Neural cell (in vitro differentiated cells): Measurements from ENCODE around the gene C12orf75. TPM values are rescaled to one million over a fixed set of nuclear protein-coding genes. Genes with fewer than 3 reads are reported as not detected.

Source experiments
- H2AFZ ChIP-seq: fragments of 200-600, 300-800 bp; sonication (generic), shearing (Covaris generic); 2 replicates; pipeline ENCODE4 v1.6.0; 2014; ENCODE audit warnings: low read depth, mild to moderate bottlenecking, antibody characterized with exemption, low read length, moderate library complexity
- H3F3A ChIP-seq: fragments of 200-600 bp; shearing (Covaris generic); 2 replicates; pipeline ENCODE4 v1.6.1; 2016; ENCODE audit warnings: mild to moderate bottlenecking, moderate library complexity, mixed read lengths, antibody characterized with exemption, low read length; ENCODE audit not compliant: insufficient read depth, poor library complexity, severe bottlenecking
- H3K27ac ChIP-seq: fragments of 200-600, 300-800 bp; sonication (generic), shearing (Covaris generic); 2 replicates; pipeline ENCODE4 v1.5.1; 2014; ENCODE audit warnings: mild to moderate bottlenecking, low read length, moderate library complexity
- H3K27me3 ChIP-seq: fragments of 300-800, 200-600 bp; sonication (generic), shearing (Covaris generic); 2 replicates; pipeline ENCODE4 v1.6.0; 2014; ENCODE audit warnings: mild to moderate bottlenecking, low read depth, low read length, moderate library complexity; ENCODE audit not compliant: insufficient read depth
- H3K36me3 ChIP-seq: fragments of 300-800, 200-600 bp; sonication (generic), shearing (Covaris generic); 2 replicates; pipeline ENCODE4 v1.5.1; 2014; ENCODE audit warnings: mild to moderate bottlenecking, antibody characterized with exemption, low read length, moderate library complexity; ENCODE audit not compliant: insufficient read depth
- H3K4me2 ChIP-seq: fragments of 300-800, 200-600 bp; sonication (generic), shearing (Covaris generic); 2 replicates; pipeline ENCODE4 v1.6.0; 2014; ENCODE audit warnings: mild to moderate bottlenecking, low read length
- H3K4me3 ChIP-seq: fragments of 300-800, 200-600 bp; sonication (generic), shearing (Covaris generic); 2 replicates; pipeline ENCODE4 v1.5.1; 2014; ENCODE audit warnings: mild to moderate bottlenecking, low read length, moderate library complexity
- H3K79me2 ChIP-seq: fragments of 200-600 bp; shearing (Covaris generic); replicated peaks from 2 replicates; pipeline ENCODE4 v1.6.0; 2014; ENCODE audit warnings: mild to moderate bottlenecking, low read length, moderate library complexity; ENCODE audit not compliant: insufficient read depth
- H3K9ac ChIP-seq: fragments of 300-800, 200-600 bp; sonication (generic), shearing (Covaris generic); 2 replicates; pipeline ENCODE4 v1.6.1; 2016; ENCODE audit warnings: mild to moderate bottlenecking, low read length, mixed read lengths
- H3K9me2 ChIP-seq: fragments of 200-600 bp; shearing (Covaris generic); 2 replicates; pipeline ENCODE4 v1.6.1; 2016; ENCODE audit warnings: mild to moderate bottlenecking, low read length, mixed read lengths; ENCODE audit not compliant: insufficient read depth
- H3K9me3 ChIP-seq: fragments of 200-600, 300-800 bp; sonication (generic), shearing (Covaris generic); 2 replicates; pipeline ENCODE4 v1.6.1; 2016; ENCODE audit warnings: mild to moderate bottlenecking, mixed run types, low read length, moderate library complexity, mixed read lengths
- H4K20me1 ChIP-seq: fragments of 200-600 bp; shearing (Covaris generic); 2 replicates; pipeline ENCODE4 v1.6.1; 2016; ENCODE audit warnings: mild to moderate bottlenecking, mixed run types; ENCODE audit not compliant: insufficient read depth
- EP300 ChIP-seq: fragments of 450-650 bp; conservative IDR thresholded peaks from 2 replicates; pipeline ENCODE4 v1.6.1; 2014; ENCODE audit warnings: antibody characterized with exemption, mild to moderate bottlenecking, moderate library complexity; ENCODE audit not compliant: poor library complexity, severe bottlenecking
- EZH2 ChIP-seq: fragments of 200-600, 300-800 bp; shearing (Covaris generic), sonication (generic); IDR thresholded peaks from 2 replicates; pipeline ENCODE4 v1.6.1; 2014; ENCODE audit warnings: antibody characterized with exemption, low read length, borderline replicate concordance, mild to moderate bottlenecking; ENCODE audit not compliant: insufficient read depth, poor library complexity, severe bottlenecking
- MXI1 ChIP-seq: fragments of 450-650 bp; conservative IDR thresholded peaks from 2 replicates; pipeline ENCODE4 v1.6.1; 2014; ENCODE audit warnings: antibody characterized with exemption, mild to moderate bottlenecking; ENCODE audit not compliant: poor library complexity, severe bottlenecking
- POLR2AphosphoS5 ChIP-seq: IDR thresholded peaks from 2 replicates; pipeline ENCODE4 v1.6.1; 2012
- RAD21 ChIP-seq: fragments of 450-650 bp; conservative IDR thresholded peaks from 2 replicates; pipeline ENCODE4 v1.6.1; 2014; ENCODE audit warnings: antibody characterized with exemption, mild to moderate bottlenecking, moderate library complexity
- SMC3 ChIP-seq: fragments of 450-650 bp; conservative IDR thresholded peaks from 2 replicates; pipeline ENCODE4 v1.6.1; 2014; ENCODE audit warnings: antibody characterized with exemption, mild to moderate bottlenecking, moderate library complexity; ENCODE audit not compliant: poor library complexity
- TAF1 ChIP-seq: IDR thresholded peaks from 2 replicates; pipeline ENCODE4 v1.6.1; 2012; ENCODE audit warnings: low read depth
- polyA plus RNA-seq: library from polyadenylated mRNA; depleted of rRNA; stranded (reverse); fragments of >200 nt; gene quantifications from 2 replicates; pipeline ENCODE4 v1.2.3, GENCODE V29; 2014
- TF ChIP-seq, protein P1 (sequence below): IDR thresholded peaks from 2 replicates; pipeline ENCODE4 v1.6.1; 2012; ENCODE audit warnings: borderline replicate concordance
- TF ChIP-seq, protein P2 (sequence below): fragments of 450-650 bp; IDR thresholded peaks from 2 replicates; pipeline ENCODE4 v1.5.1; 2014; ENCODE audit warnings: antibody characterized with exemption, mild to moderate bottlenecking, moderate library complexity; ENCODE audit not compliant: poor library complexity, severe bottlenecking

Gene C12orf75
- polyA plus RNA-seq, 1 donor from 2014 or later, result 25.2 TPM

DNA sequence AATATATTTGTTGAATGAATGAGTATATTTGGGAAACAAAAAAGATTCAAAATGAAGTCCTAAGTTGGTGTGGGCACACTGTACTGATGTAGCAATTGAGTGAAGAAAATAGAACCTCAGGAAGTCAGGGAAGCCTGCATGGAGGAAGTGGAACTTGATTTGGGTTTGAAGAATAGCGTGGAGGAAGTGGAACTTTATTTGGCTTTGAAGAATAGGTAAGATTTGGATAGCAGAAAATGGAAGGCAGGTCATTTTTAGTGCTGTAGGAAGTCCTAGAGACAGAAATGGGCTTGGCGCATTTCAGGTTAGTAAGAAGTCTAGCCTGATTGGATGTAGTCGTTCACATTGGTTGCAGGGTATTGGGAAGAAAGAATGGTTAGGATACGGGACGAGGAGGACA is 5.4 kb downstream of the C12orf75 start:
- H3K27me3 ChIP-seq, result no peaks in the 10 kb centered on the region
- peaks cover 32% of the 10 kb centered on the region for H3K79me2 ChIP-seq
- no peak overlapping the region for H3K4me2 ChIP-seq
- no peaks in the 10 kb centered on the region for H3K36me3 ChIP-seq
- H4K20me1 ChIP-seq, result no peaks in the 10 kb centered on the region
- no peak for TF ChIP-seq RAD21
- no peak for TF ChIP-seq SMC3
- TF ChIP-seq, protein P1, sequence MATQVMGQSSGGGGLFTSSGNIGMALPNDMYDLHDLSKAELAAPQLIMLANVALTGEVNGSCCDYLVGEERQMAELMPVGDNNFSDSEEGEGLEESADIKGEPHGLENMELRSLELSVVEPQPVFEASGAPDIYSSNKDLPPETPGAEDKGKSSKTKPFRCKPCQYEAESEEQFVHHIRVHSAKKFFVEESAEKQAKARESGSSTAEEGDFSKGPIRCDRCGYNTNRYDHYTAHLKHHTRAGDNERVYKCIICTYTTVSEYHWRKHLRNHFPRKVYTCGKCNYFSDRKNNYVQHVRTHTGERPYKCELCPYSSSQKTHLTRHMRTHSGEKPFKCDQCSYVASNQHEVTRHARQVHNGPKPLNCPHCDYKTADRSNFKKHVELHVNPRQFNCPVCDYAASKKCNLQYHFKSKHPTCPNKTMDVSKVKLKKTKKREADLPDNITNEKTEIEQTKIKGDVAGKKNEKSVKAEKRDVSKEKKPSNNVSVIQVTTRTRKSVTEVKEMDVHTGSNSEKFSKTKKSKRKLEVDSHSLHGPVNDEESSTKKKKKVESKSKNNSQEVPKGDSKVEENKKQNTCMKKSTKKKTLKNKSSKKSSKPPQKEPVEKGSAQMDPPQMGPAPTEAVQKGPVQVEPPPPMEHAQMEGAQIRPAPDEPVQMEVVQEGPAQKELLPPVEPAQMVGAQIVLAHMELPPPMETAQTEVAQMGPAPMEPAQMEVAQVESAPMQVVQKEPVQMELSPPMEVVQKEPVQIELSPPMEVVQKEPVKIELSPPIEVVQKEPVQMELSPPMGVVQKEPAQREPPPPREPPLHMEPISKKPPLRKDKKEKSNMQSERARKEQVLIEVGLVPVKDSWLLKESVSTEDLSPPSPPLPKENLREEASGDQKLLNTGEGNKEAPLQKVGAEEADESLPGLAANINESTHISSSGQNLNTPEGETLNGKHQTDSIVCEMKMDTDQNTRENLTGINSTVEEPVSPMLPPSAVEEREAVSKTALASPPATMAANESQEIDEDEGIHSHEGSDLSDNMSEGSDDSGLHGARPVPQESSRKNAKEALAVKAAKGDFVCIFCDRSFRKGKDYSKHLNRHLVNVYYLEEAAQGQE, result no peak
- no peak for TF ChIP-seq EP300
- no peak for TF ChIP-seq POLR2AphosphoS5
- TF ChIP-seq EZH2, result no peak
- TF ChIP-seq TAF1, result no peak
- TF ChIP-seq, protein P2, sequence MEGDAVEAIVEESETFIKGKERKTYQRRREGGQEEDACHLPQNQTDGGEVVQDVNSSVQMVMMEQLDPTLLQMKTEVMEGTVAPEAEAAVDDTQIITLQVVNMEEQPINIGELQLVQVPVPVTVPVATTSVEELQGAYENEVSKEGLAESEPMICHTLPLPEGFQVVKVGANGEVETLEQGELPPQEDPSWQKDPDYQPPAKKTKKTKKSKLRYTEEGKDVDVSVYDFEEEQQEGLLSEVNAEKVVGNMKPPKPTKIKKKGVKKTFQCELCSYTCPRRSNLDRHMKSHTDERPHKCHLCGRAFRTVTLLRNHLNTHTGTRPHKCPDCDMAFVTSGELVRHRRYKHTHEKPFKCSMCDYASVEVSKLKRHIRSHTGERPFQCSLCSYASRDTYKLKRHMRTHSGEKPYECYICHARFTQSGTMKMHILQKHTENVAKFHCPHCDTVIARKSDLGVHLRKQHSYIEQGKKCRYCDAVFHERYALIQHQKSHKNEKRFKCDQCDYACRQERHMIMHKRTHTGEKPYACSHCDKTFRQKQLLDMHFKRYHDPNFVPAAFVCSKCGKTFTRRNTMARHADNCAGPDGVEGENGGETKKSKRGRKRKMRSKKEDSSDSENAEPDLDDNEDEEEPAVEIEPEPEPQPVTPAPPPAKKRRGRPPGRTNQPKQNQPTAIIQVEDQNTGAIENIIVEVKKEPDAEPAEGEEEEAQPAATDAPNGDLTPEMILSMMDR, result no peak
- no peak for TF ChIP-seq MXI1
- no peak overlapping the region for H3K9ac ChIP-seq
- no peak overlapping the region for H3K4me3 ChIP-seq
- no peaks in the 10 kb centered on the region for H3F3A ChIP-seq
- H3K27ac ChIP-seq, result no peak overlapping the region
- no peaks in the 10 kb centered on the region for H3K9me2 ChIP-seq
- no peak overlapping the region for H2AFZ ChIP-seq
- no peaks in the 10 kb centered on the region for H3K9me3 ChIP-seq

DNA sequence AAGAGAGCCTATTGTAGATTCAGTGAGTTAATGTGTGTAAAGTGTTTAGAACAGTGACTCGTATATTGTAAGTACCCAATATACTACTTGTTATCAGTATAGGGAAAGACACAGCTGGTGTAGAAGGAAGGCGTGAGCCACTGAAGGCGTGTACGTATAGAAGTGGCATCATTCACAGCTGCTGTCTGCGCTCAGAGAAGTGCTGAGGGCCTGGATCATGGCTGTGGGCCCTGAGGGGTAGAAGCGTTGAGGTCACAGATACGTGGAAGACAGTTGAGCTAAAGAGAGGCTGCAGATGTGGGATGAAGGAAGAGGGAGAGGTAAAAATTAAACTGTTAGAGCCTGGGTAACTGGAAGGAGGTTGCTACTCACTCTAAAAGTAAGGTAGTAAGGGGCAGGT is 5.9 kb downstream of the C12orf75 start:
- Histone ChIP-seq H3K9me3 (peaks cover 4% of the 10 kb centered on the region), H3K79me2 (peaks cover 32% of the 10 kb centered on the region), H4K20me1 (no peaks in the 10 kb centered on the region)

More for the DNA sequence above, 5.9 kb downstream of the C12orf75 start:
- Histone ChIP-seq H3K9ac (no peak overlapping the region), H3K9me2 (no peaks in the 10 kb centered on the region), H3K27me3 (no peaks in the 10 kb centered on the region), H2AFZ (no peak overlapping the region), H3K36me3 (no peaks in the 10 kb centered on the region), H3K4me2 (no peak overlapping the region), H3F3A (no peaks in the 10 kb centered on the region), H3K4me3 (no peak overlapping the region), H3K27ac (no peak overlapping the region)
- no peak for TF ChIP-seq EP300
- TF ChIP-seq RAD21, result no peak
- TF ChIP-seq POLR2AphosphoS5, result no peak
- no peak for TF ChIP-seq SMC3
- TF ChIP-seq EZH2, result no peak
- TF ChIP-seq, protein P2, result no peak
- no peak for TF ChIP-seq TAF1
